OCI-LY1 (cell line): ENCODE data around the gene TMEM60.

Source experiments
- H2AFZ ChIP-seq: fragments of 200-600 bp; sonication (generic), shearing (Covaris generic); 2 replicates; pipeline ENCODE4 v1.6.0; 2014; ENCODE audit warnings: antibody characterized with exemption, mild to moderate bottlenecking, low read length
- H3F3A ChIP-seq: fragments of 200-600 bp; sonication (generic), shearing (Covaris generic); 2 replicates; pipeline ENCODE4 v1.6.0; 2014; ENCODE audit warnings: mild to moderate bottlenecking, antibody characterized with exemption, low read length, moderate library complexity; ENCODE audit not compliant: insufficient read depth
- H3K27ac ChIP-seq: fragments of 200-600 bp; sonication (generic); 2 replicates; pipeline ENCODE4 v1.5.1; 2014; ENCODE audit warnings: low read length, mixed run types, mild to moderate bottlenecking, low read depth; ENCODE audit not compliant: poor library complexity, severe bottlenecking
- H3K27me3 ChIP-seq: fragments of 200-600 bp; sonication (generic); 2 replicates; pipeline ENCODE4 v1.6.0; 2014; ENCODE audit warnings: antibody characterized with exemption, mild to moderate bottlenecking, low read length, moderate library complexity; ENCODE audit not compliant: insufficient read depth
- H3K36me3 ChIP-seq: fragments of 200-600 bp; sonication (generic); 2 replicates; pipeline ENCODE4 v1.6.1; 2014; ENCODE audit warnings: mild to moderate bottlenecking, antibody characterized with exemption, low read length, moderate library complexity, mixed read lengths; ENCODE audit not compliant: insufficient read depth
- H3K4me1 ChIP-seq: fragments of 200-600 bp; sonication (generic); 2 replicates; pipeline ENCODE4 v1.5.1; 2014; ENCODE audit warnings: mild to moderate bottlenecking, low read length, moderate library complexity; ENCODE audit not compliant: insufficient read depth, severe bottlenecking
- H3K4me2 ChIP-seq: fragments of 200-600 bp; sonication (generic), shearing (Covaris generic); 2 replicates; pipeline ENCODE4 v1.6.1; 2014; ENCODE audit warnings: low read length
- H3K4me3 ChIP-seq: fragments of 200-600 bp; sonication (generic); 2 replicates; pipeline ENCODE4 v1.5.1; 2014; ENCODE audit warnings: low read length, low read depth, mild to moderate bottlenecking, mixed read lengths; ENCODE audit not compliant: poor library complexity, severe bottlenecking
- H3K79me2 ChIP-seq: fragments of 200-600 bp; shearing (Covaris generic); 2 replicates; pipeline ENCODE4 v1.6.1; 2016; ENCODE audit warnings: mixed run types, low read length, mixed read lengths; ENCODE audit not compliant: insufficient read depth
- H3K9ac ChIP-seq: fragments of 200-600 bp; sonication (generic), shearing (Covaris generic); 2 replicates; pipeline ENCODE4 v1.6.1; 2014; ENCODE audit warnings: mild to moderate bottlenecking, low read length, mixed read lengths
- H3K9me2 ChIP-seq: fragments of 200-600 bp; sonication (generic), shearing (Covaris generic); 2 replicates; pipeline ENCODE4 v1.6.1; 2014; ENCODE audit warnings: low read depth, mild to moderate bottlenecking, low read length, mixed read lengths
- H3K9me3 ChIP-seq: fragments of 200-600 bp; shearing (Covaris generic); 2 replicates; pipeline ENCODE4 v1.6.1; 2014; ENCODE audit warnings: low read length, mixed read lengths
- H4K20me1 ChIP-seq: fragments of 200-600 bp; sonication (generic), shearing (Covaris generic); 2 replicates; pipeline ENCODE4 v1.6.0; 2016; ENCODE audit warnings: mild to moderate bottlenecking, low read length; ENCODE audit not compliant: insufficient read depth
- EZH2 ChIP-seq: fragments of 200-600 bp; sonication (generic), shearing (Covaris generic); IDR thresholded peaks from 2 replicates; pipeline ENCODE4 v1.8.0; 2017; ENCODE audit warnings: borderline replicate concordance, mixed run types, mild to moderate bottlenecking, antibody characterized with exemption, low read length, moderate library complexity, mixed read lengths
- TF ChIP-seq, protein P1 (sequence below): fragments of 200-600 bp; sonication (generic), shearing (Covaris generic); IDR thresholded peaks from 2 replicates; pipeline ENCODE4 v1.5.1; 2017; ENCODE audit warnings: mild to moderate bottlenecking, antibody characterized with exemption, low read length, moderate library complexity, mixed read lengths

The TMEM60 gene

DNA sequence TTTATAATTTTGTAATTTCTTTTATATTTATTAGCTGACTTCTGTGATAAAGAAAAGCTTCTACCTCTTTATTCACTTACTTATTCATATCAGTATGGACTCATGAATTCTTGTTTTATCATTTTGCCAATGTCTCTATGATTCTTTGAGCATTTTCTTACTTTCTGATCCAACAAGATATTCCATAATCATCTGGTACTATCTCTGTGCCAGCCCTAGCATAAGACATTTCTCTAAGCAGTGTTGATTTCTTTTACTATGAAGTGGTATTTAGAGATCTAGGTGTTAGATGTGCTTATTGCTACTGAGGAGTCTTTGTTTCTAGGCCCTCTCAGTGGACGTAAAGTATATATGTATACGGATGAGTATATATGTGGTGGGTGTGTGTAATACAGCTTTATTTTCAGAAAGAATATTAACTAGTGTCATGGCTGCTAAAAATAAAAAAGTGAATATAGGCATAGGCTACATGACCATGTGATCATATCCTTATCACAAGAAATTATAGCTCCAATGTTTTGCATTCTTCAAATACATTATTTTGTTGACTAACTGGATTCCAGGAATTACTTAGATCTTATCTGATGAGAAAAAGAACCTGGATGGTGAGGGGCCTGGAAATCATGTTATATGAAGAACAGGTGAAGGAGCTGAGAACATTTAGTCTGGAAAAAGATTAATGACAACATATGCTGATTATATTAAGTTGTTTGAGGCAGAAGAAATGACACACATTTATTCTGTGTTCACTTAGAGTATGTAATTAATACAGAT, 13.5 kb upstream of the TMEM60 start:
- Histone ChIP-seq H3K9ac (no peak overlapping the region), H4K20me1 (no peaks in the 10 kb centered on the region), H3K4me1 (no peaks in the 10 kb centered on the region), H3K27me3 (no peaks in the 10 kb centered on the region), H3K9me3 (peaks cover 21% of the 10 kb centered on the region), H3K79me2 (peaks cover 85% of the 10 kb centered on the region), H3K9me2 (no peaks in the 10 kb centered on the region), H3K36me3 (peaks cover 24% of the 10 kb centered on the region), H2AFZ (no peak overlapping the region), H3K4me2 (no peak overlapping the region), H3K27ac (no peak overlapping the region), H3F3A (no peaks in the 10 kb centered on the region), H3K4me3 (no peak overlapping the region)
- no peak for TF ChIP-seq EZH2
- TF ChIP-seq, protein P1, sequence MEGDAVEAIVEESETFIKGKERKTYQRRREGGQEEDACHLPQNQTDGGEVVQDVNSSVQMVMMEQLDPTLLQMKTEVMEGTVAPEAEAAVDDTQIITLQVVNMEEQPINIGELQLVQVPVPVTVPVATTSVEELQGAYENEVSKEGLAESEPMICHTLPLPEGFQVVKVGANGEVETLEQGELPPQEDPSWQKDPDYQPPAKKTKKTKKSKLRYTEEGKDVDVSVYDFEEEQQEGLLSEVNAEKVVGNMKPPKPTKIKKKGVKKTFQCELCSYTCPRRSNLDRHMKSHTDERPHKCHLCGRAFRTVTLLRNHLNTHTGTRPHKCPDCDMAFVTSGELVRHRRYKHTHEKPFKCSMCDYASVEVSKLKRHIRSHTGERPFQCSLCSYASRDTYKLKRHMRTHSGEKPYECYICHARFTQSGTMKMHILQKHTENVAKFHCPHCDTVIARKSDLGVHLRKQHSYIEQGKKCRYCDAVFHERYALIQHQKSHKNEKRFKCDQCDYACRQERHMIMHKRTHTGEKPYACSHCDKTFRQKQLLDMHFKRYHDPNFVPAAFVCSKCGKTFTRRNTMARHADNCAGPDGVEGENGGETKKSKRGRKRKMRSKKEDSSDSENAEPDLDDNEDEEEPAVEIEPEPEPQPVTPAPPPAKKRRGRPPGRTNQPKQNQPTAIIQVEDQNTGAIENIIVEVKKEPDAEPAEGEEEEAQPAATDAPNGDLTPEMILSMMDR: no peak

DNA sequence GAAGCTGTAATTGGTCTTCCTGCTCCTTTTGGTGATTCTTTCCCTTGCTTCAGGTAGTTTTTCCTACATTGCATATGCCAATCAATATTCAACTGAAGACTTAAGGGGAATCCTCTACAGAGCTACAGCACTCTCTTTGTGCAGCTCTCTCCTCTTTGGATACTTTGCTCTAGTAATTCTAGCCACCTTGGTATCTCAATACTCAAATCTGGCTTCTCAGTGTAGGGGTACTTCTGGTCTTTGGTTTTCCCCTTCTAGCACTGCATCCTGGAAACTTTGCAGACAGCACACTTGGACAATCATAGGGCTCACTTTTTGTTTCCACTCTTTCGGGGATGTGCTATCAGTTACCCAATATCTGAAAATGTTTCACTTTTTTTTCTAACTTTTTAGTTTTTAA, 10.3 kb upstream of the TMEM60 start:
- TF ChIP-seq EZH2: no peak
- TF ChIP-seq, protein P1: no peak
- Histone ChIP-seq H3K27me3 (no peaks in the 10 kb centered on the region), H3K9me2 (no peaks in the 10 kb centered on the region), H4K20me1 (0 out of 2 replicates have a peak, but pooled peaks cover 3% of the 10 kb centered on the region), H3K9me3 (peaks cover 36% of the 10 kb centered on the region), H3K9ac (no peak overlapping the region), H3K4me1 (no peaks in the 10 kb centered on the region), H3F3A (no peaks in the 10 kb centered on the region), H2AFZ (no peak overlapping the region), H3K36me3 (peaks cover 13% of the 10 kb centered on the region; the same call in 1 of the 2 replicates), H3K4me3 (no peak overlapping the region), H3K27ac (no peak overlapping the region), H3K4me2 (no peak overlapping the region), H3K79me2 (peaks cover 98% of the 10 kb centered on the region)

DNA sequence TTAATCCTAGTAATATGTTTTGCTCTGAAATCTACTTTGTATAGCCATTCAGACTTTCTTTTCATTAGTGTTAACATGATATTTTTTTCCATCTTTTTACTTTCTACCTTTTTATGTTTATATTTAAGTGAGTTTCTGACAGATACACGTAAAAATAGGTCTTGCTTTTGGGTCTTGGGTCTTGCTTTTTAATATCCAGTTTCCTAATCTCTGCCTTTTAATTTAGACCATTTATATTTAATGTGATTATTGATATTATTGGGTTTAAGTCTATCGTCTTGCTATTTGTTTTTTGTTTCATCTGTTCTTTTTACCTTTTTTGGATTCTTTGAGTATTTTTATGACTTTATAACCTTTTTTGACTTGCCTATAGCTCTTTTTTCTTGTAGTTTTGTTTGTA, 8.2 kb upstream of the TMEM60 start:
- Histone ChIP-seq H3K4me3 (no peak overlapping the region), H3K27me3 (no peaks in the 10 kb centered on the region), H3K4me1 (peaks cover 14% of the 10 kb centered on the region), H3K9me2 (no peaks in the 10 kb centered on the region), H3F3A (no peaks in the 10 kb centered on the region), H4K20me1 (0 out of 2 replicates have a peak, but pooled peaks cover 3% of the 10 kb centered on the region), H3K9me3 (peaks cover 36% of the 10 kb centered on the region), H3K79me2 (peaks cover 99% of the 10 kb centered on the region), H3K4me2 (no peak overlapping the region), H3K36me3 (peaks cover 8% of the 10 kb centered on the region; the same call in 1 of the 2 replicates), H2AFZ (no peak overlapping the region), H3K27ac (no peak overlapping the region), H3K9ac (no peak overlapping the region)
- TF ChIP-seq, protein P1: no peak
- TF ChIP-seq EZH2: no peak
